GM19035 (cell line): ENCODE measurements around the gene HOXC11.

Experiments used
- ATAC-seq: cut with Tn5 transposase; IDR thresholded peaks from one replicate; pipeline ENCODE4 v1.9.1; 2021; ENCODE audit not compliant: unreplicated experiment

Gene HOXC11

GRCh38 chr12:53956251-53956887 is 16.6 kb upstream of the HOXC11 start:
- no peak for ATAC-seq

- no peak for ATAC-seq
Measured at GRCh38 chr12:53956914-53957536, 15.9 kb upstream of the HOXC11 start.

- ATAC-seq, result no peak
Measured at GRCh38 chr12:53958128-53958527, 14.8 kb upstream of the HOXC11 start.

GRCh38 chr12:53959314-53959713 is 13.6 kb upstream of the HOXC11 start:
- ATAC-seq, result no peak

GRCh38 chr12:53960187-53961024 is 12.5 kb upstream of the HOXC11 start:
- ATAC-seq, result no peak

GRCh38 chr12:53961025-53961761 is 11.7 kb upstream of the HOXC11 start:
- no peak for ATAC-seq

- no peak for ATAC-seq
Measured at GRCh38 chr12:53963005-53963404, 9.9 kb upstream of the HOXC11 start.

GRCh38 chr12:53963434-53964314 is 9.3 kb upstream of the HOXC11 start:
- ATAC-seq, result no peak

GRCh38 chr12:53964315-53964713 is 8.6 kb upstream of the HOXC11 start:
- ATAC-seq, result no peak

- ATAC-seq, result no peak
Measured at GRCh38 chr12:53965281-53966084, 7.4 kb upstream of the HOXC11 start.

- ATAC-seq, result no peak
Measured at GRCh38 chr12:53966085-53966384, 6.9 kb upstream of the HOXC11 start.

GRCh38 chr12:53966385-53967133 is 6.4 kb upstream of the HOXC11 start:
- no peak for ATAC-seq

- ATAC-seq, result no peak
Measured at GRCh38 chr12:53967421-53967925, 5.5 kb upstream of the HOXC11 start.

GRCh38 chr12:53968214-53969127 is 4.5 kb upstream of the HOXC11 start:
- ATAC-seq, result no peak

GRCh38 chr12:53969588-53970259 is 3.2 kb upstream of the HOXC11 start:
- ATAC-seq, result no peak

GRCh38 chr12:53970451-53970850 is 2.5 kb upstream of the HOXC11 start:
- no peak for ATAC-seq

- no peak for ATAC-seq
Measured at GRCh38 chr12:53971129-53971528, 1.8 kb upstream of the HOXC11 start.
